Ascending aorta (tissue), 2 donors: ENCODE data around the gene UBB. TPM values are rescaled to one million over a fixed set of nuclear protein-coding genes. Genes with fewer than 3 reads are reported as not detected.

ENCODE experiments used
- DNase-seq, 2 donors: peaks; one replicate each; pipeline ENCODE4 v3.0.0-alpha.2; 2019; ENCODE audit warnings: low spot score in 2 of 2
- H3K27ac ChIP-seq, 2 donors: fragments of 200-600 bp; sonication (generic); one replicate each; pipeline ENCODE4 v1.5.1; 2016 to 2017; ENCODE audit warnings: mild to moderate bottlenecking in 1 of 2
- H3K27me3 ChIP-seq: fragments of 200-600 bp; sonication (generic); one replicate; pipeline ENCODE4 v1.5.1; 2017
- H3K36me3 ChIP-seq, 2 donors: fragments of 200-600 bp; sonication (generic); one replicate each; pipeline ENCODE4 v1.5.1; 2016
- H3K4me1 ChIP-seq, 2 donors: fragments of 200-600 bp; sonication (generic); one replicate each; pipeline ENCODE4 v1.5.1; 2016 to 2017; ENCODE audit warnings: mild to moderate bottlenecking in 1 of 2
- H3K4me3 ChIP-seq, 2 donors: fragments of 200-600 bp; sonication (generic); one replicate each; pipeline ENCODE4 v1.5.1; 2016 to 2017; ENCODE audit warnings: mild to moderate bottlenecking in 1 of 2
- H3K9me3 ChIP-seq, 2 donors: fragments of 200-600 bp; sonication (generic); one replicate each; pipeline ENCODE4 v1.5.1; 2016
- intact Hi-C: fragments of 100-400 bp; cut with DNase I; formaldehyde crosslinking; loops from one replicate; pipeline ENCODE4 v1.15.1; 2023
- total RNA-seq: library from RNA; depleted of rRNA; stranded (reverse); fragments of >200 nt; gene quantifications from one replicate; pipeline ENCODE4 v1.1.0, GENCODE V29; 2016
- TF ChIP-seq, protein P1 (sequence below), 3 experiments: fragments of 200-600 bp in 2 of 3; fragments of 450-650 bp in 1 of 3; sonication (generic) in 2 of 3; IDR thresholded peaks; one replicate each; pipeline ENCODE4 v1.5.1; 2016 to 2019; ENCODE audit warnings: antibody characterized with exemption in 3 of 3, mild to moderate bottlenecking in 1 of 3, moderate library complexity in 1 of 3

Gene UBB
- total RNA-seq, 1 donor from 2014 or later = 615 TPM

DNA sequence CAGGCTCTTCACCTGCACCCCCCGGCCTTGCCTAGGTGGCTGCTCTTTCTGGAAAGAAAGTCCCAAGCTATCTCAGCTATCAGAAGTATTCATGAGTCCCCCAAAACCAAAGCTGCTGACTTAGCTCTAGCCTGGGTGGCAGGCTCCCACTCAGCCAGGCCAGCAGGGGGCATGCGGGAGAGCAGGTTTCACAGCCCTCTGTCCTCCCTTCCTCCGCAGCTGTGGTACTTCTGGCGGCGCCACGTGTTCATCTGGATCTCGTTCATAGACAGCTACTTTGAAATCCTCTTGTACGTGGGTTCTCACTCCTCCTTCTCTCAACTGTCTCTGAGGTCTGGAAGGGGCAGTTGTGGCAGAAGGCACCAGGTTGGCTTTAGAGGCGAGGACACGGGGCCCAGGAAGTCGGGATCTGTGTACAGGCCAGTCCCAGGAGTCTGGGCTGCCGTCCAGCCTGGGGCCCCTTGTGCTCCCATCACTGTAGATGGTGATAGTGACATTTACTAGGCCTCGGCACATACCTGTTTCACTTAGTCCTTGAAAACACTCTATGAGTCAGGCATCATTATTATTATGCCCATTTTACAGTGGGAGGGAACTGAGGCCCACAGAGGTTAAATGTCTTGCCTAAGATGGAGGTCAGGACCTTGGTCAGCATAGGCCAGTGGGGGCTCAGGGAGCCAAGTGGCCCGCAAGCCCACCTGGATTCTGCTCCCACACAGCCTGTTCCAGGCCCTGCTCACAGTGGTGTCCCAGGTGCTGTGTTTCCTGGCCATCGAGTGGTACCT is 47.4 kb downstream of the UBB start:
- H3K9me3 ChIP-seq = no peaks in the 10 kb centered on the region
- TF ChIP-seq, protein P1, sequence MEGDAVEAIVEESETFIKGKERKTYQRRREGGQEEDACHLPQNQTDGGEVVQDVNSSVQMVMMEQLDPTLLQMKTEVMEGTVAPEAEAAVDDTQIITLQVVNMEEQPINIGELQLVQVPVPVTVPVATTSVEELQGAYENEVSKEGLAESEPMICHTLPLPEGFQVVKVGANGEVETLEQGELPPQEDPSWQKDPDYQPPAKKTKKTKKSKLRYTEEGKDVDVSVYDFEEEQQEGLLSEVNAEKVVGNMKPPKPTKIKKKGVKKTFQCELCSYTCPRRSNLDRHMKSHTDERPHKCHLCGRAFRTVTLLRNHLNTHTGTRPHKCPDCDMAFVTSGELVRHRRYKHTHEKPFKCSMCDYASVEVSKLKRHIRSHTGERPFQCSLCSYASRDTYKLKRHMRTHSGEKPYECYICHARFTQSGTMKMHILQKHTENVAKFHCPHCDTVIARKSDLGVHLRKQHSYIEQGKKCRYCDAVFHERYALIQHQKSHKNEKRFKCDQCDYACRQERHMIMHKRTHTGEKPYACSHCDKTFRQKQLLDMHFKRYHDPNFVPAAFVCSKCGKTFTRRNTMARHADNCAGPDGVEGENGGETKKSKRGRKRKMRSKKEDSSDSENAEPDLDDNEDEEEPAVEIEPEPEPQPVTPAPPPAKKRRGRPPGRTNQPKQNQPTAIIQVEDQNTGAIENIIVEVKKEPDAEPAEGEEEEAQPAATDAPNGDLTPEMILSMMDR (IDR thresholded peaks at IDR 0.05) = peak in 1 of 3 experiments; percentile 29
- H3K4me1 ChIP-seq = no peaks in the 10 kb centered on the region
- intact Hi-C loops = no loop called here
- no peak for DNase-seq
- no peak overlapping the region for H3K27ac ChIP-seq
- H3K27me3 ChIP-seq = no peaks in the 10 kb centered on the region
- H3K36me3 ChIP-seq = peaks cover 3% of the 10 kb centered on the region in 2 donors
- no peak overlapping the region for H3K4me3 ChIP-seq

DNA sequence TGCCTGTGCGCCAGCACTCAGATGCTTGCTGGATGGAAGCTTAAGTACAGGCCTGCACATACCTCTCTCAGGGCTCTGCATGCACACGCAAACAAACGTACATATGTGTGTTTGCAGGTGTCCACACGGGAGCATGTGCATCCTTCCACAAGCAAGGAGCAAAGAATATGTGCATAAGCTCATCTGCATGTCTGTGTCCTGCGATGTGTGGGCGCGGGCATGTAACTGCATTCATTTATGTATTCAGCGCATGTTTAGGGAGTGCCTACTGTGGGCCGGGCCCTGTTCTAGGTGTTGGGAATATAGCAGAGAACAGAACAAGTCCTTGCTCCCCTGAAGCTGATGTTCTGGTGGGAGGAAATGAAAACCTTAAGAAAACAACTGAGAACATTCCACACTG is 48.2 kb downstream of the UBB start:
- no peaks in the 10 kb centered on the region for H3K9me3 ChIP-seq
- no peaks in the 10 kb centered on the region for H3K27me3 ChIP-seq
- H3K4me3 ChIP-seq = no peak overlapping the region
- DNase-seq = no peak
- no peaks in the 10 kb centered on the region for H3K4me1 ChIP-seq
- peaks cover 0 to 3% of the 10 kb centered on the region in 2 donors for H3K36me3 ChIP-seq
- TF ChIP-seq, protein P1 (IDR thresholded peaks at IDR 0.05) = no peak
- intact Hi-C loops = no loop called here
- no peak overlapping the region for H3K27ac ChIP-seq

DNA sequence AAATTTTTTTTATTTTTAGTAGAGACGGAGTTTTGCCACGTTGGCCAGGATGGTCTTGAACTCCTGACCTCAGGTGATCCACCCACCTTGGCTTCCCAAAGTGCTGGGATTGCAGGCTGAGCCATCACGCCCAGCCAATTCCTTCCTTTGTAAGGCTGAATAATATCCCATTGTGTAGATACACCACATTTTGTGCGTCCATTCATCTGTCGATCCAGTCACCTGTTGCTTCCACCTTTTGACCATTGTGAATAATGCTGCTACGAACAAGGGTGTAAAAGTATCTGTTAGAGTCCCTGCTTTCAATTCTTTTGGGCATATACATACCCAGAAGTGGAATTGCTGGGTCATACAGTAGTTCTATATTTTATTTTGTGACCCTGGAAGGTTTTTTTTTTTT is 49.8 kb downstream of the UBB start:
- no peaks in the 10 kb centered on the region for H3K4me1 ChIP-seq

DNA sequence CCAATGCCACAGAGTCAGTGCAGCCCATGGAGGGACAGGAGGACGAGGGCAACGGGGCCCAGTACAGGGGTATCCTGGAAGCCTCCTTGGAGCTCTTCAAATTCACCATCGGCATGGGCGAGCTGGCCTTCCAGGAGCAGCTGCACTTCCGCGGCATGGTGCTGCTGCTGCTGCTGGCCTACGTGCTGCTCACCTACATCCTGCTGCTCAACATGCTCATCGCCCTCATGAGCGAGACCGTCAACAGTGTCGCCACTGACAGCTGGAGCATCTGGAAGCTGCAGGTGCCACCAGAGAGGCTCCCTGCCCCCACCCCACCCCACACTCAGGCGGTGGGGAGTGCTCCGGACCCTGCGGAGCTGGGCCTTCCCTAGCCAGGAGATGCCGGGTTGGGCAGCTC is 51.1 kb downstream of the UBB start:
- Histone ChIP-seq H3K9me3 (no peaks in the 10 kb centered on the region), H3K27ac (no peak overlapping the region), H3K27me3 (no peaks in the 10 kb centered on the region), H3K36me3 (peaks cover 0 to 3% of the 10 kb centered on the region in 2 donors), H3K4me1 (no peaks in the 10 kb centered on the region), H3K4me3 (no peak overlapping the region)
- TF ChIP-seq, protein P1 (IDR thresholded peaks at IDR 0.05) = no peak
- intact Hi-C loops = no loop called here
- no peak for DNase-seq

More for the DNA sequence above, 49.8 kb downstream of the UBB start:
- H3K4me3 ChIP-seq = no peak overlapping the region
- no peaks in the 10 kb centered on the region for H3K9me3 ChIP-seq
- no peak for DNase-seq
- H3K27me3 ChIP-seq = no peaks in the 10 kb centered on the region
- H3K36me3 ChIP-seq = peaks cover 0 to 3% of the 10 kb centered on the region in 2 donors
- TF ChIP-seq, protein P1 (IDR thresholded peaks at IDR 0.05) = no peak
- H3K27ac ChIP-seq = no peak overlapping the region
- intact Hi-C loops = no loop called here

Other genes with a start within 250 kb of the UBB start
- gene NCOR1, start 165.6 kb upstream of the UBB start, total RNA-seq = 81.0 TPM
- gene PIGL, start 163.9 kb upstream of the UBB start, total RNA-seq = 6.2 TPM
- 37.6 TPM for gene CENPV, start 27.6 kb upstream of the UBB start, total RNA-seq
- gene TRPV2, start 34.5 kb downstream of the UBB start, total RNA-seq = 26.1 TPM
- 1.2 TPM for gene LRRC75A, start 111.1 kb downstream of the UBB start, total RNA-seq
- 2.9 TPM for gene ZNF287, start 188.1 kb downstream of the UBB start, total RNA-seq